Inflammatory macrophage (primary cell): ENCODE data around the gene ABHD12B.
"Not testable (repeated sequence)": the region's sequence is repeated elsewhere in the genome, so short reads cannot be mapped to it uniquely, and the experiment has no call there.

Source experiments
- DNase-seq, 2 donors: peaks; one replicate each; pipeline ENCODE4 v3.0.0-alpha.2; 2020 to 2022

The ABHD12B gene

DNA sequence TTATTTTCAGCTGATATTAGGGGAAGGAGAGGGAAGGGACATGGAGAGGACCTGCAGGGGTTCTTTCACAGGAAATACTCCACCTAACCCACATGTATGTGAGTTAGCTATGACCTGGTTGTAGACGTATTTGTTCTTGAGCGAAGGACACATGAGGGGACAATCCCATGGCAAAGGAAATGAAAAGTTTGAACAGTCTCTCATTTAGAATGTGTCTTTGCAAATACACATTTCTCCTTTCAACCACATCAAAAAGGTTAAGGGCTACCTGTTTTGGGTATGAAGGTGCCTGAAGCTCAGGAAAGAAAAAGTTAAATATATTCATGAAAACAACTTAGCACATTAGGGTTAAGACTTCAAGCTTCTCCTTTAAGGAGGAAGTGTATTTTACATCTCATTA is 65.0 kb downstream of the ABHD12B start:
- DNase-seq = no peak

DNA sequence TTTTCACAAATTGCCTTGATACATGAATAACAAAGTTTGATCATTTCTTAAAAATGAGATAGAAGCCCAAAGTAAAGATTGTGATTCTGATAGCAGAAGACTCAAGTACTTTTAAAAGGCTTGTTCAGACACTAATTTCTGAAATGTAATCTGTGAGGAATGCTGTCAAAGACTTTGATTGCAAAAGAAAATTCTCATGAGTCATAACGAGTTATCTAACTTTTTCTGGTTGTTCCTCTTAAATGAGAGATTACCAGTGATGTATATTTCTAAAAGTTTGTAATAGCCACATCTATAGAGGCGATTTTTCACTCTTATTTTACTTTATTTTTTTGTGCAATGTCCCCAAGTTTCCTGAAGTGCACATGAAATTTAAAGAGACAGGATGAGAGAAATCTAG is 65.5 kb downstream of the ABHD12B start:
- peak; percentile 51 to 90 for DNase-seq

DNA sequence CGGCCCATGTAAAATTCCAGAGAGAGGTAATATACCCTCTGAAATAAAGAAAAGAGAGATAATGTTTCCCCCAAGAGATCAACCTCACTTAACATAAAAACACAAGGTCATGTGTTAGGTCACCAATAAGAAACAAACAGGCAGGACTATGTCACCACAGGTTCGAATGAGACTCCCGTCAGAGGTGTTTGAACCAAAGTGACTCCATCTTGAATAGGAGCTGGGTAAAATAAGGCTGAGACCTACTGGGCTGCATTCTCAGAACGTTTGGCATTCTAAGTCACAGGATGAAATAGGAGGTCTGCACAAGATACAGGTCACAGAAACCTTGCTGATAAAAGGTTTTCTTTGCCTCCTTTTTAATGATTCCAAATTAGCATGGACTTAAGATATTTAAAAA is 65.9 kb downstream of the ABHD12B start:
- DNase-seq = no peak

DNA sequence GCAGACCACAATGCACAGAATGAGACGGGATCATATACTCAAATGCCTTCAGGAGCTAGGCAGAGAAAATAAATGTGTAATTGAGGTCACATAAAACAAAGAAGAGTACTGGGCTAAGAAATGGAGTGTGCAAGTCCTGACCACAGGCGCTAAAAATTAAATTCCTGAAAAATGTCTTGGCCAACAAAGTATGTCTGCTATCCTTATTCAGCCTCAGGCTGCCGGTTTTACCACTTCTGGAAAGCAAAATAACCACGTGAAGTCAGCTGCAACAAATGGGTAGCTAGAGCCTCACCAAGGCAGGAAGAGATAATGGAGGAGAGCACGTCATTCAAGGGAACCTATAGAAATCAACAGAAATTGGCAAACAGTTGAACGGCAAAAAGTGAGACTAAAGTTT is 69.3 kb downstream of the ABHD12B start:
- no peak for DNase-seq

DNA sequence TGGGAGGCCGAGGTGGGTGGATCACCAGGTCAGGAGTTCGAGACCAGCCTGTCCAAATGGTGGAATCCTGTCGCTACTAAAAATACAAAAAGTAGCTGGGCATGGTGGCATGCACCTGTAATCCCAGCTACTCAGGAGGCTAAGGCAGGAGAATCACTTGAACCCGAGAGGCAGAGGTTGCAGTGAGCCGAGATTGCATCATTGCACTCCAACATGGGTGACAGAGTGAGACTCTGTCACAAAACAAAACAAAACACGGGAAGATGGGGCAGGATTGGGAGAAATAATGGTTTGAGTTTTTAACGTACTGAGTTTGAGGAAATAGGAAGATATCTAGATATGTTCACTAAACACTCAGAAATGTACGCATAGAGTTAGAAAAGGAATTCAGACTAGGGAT is 69.8 kb downstream of the ABHD12B start:
- DNase-seq = not testable (repeated sequence)

DNA sequence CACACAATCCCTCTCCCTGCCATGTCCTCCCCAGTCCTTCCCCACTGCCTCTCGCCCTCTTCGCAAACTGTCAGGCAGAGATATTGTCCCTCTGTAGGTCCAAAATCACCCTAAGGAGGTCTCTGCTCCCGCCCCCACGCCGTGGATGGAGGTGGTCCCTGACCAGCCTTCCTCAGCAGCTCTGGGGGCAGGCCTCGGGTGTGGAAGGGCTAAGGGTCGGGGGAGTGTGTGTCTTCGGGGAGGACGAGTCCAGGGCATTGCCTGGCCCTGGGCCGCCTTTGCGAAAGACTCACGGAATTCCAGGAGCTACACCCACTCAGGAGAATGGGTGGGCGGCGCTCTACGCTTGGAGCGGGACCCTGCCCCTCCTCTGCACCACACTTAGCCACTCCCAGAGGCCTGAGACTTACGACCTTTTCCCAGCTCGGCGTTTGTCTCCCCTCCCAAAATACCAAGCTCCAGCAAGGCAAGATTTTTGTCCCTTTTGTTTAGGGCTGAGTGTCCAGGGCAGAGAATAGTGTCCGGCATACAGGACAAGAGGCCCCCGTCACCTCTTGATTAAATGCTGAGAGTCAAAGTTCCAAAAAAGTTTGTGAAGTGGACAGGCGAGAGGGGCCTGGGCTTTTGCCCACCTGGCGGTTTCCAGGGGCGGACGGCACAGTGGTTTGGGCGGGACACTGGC is 71.5 kb downstream of the ABHD12B start:
- DNase-seq = no peak

DNA sequence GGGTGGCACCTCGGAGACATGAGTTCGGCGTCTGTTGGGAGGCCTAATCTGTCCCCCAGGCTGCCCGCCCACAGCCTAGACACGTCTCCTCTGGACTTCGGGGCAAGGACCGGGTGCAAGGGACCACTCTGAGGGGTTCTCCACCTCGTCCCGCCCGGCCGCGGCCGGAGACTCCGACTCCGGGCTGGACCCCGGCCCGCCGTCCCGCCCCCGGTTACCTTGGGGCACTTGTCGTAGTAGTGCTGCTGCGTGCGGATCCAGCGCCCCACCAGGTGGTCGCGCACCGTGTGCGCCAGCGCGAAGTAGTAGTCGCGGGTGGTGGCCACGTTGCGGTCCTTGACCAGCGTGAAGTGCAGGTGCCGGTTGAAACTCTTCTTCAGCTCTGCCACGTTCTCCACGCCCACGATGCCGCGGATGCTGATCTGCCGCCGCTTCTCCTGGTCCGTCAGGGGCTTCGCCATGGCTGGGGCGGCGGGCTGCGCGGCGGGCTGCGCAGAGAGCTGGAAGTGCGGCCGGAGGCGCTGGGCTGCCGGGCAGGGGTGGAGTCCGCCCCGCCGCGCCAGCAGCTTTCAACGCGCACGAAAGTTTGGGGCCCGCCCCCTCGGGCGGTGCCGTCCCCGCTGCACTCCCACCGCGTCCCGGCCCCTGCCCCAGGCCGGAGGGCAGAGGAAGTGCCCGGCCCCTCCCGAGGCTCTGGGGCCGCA is 72.2 kb downstream of the ABHD12B start, which contains the start of gene PYGL:
Gene PYGL, minus strand, starts transcription at position 541 of the 704 bp plus-strand sequence. Its CDS starts 80 bp downstream, at position 461.
- DNase-seq = peak; percentile 79 to 88

DNA sequence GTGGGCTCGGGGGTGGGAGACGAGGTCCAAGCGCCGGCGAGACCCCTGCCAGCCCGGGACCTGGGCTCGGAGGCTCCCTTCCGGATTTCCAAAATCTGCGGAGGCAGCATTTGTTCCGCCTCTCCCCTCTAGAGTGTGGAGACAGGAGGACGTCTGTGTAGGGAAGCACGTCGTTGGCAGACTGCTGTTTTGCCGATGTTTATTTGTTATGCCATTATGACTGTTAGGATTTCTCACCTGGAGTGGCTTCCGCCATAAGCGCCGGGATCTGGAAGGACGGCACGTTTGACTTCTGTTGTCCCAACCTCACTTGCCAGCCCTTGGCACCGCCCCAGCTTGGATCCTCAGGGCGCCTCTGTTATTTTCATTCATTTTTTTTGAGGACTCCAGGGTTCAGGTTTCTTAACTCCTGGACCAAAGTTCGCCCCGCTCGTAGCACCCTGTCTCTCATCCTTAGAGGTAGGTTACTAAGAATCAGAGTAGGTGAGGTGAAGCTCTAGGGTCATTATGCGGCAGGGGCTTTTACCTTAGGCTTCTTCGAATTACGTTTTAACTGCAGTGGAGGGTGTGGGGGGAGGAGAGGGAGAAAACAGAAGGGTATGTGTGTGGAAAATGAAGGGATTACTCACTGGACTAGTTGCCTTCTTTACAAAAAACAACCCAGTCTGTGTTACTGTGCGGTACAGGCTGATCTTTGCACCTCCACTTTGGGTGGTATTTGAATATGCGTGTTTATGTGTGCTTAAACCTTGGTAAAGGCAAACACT is 73.0 kb downstream of the ABHD12B start:
- DNase-seq = no peak

DNA sequence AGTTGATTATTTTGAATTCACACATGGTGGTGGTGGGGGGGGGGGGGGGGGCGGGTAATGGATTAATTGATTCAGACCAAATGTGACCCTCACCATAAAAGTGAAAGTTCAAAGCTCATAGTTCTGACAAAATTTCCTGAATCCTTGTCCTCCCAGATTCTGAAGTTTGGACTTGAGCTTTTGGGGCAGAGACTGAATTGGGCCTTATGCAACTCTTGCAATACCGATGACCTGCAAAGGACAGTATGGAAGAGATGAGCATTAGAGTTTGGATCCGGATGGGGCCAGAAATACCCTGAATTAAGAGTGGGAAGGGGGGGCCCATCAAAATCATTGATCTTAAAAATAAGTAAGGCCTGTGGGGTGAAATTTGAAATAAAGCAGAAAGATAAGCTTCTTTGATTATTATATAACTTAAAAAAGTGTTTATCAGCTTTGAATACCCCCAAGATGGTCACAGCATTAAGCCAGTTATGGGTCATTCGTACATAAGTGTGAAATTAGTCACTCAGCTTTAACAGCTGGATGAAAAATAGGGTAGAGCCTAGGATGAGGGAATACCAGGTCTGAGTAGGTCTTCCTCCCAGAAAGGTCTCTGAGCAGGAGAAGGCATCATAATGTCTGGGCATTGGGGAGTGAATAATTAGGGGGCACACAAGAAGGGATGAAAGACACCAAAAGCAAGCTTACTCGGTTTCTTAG is 74.5 kb downstream of the ABHD12B start:
- DNase-seq = no peak

DNA sequence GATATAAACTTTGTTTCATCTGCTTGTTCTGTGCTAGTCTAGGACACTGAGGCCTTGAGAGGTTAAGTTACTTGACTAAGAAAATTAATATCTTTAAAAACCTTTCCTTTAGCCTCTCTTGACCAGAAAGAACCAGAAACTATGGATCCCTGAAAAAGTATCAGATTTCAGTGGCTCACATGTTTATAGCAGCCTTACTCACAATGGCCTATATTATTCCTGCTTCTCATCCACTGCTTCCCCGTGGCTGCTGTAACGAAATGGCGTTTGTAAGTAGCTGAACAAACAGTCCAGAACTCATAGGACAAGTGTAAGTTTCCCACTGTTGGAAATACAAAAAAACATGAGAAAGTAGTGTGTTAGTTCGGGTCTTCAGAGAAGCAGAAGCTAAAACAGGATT is 75.6 kb downstream of the ABHD12B start:
- DNase-seq = no peak

DNA sequence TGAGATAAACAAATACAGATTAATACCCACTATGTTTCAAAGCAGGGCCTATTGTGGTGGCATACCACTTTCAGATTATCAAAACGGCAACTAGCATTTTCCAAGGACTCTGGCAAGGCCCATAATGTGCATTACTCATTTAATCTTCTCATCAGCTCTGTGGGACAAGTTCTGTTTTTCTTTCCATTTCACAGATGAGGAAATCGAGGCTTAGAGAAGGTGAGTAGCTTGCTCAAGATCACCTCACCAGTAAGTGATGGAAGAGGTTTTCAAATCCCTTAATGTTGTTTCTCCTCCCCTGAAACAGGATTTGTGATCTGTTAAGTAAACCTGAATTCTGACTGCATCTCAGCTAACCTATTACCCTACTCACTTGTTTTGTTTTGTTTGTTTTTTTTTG is 76.4 kb downstream of the ABHD12B start:
- DNase-seq = no peak

DNA sequence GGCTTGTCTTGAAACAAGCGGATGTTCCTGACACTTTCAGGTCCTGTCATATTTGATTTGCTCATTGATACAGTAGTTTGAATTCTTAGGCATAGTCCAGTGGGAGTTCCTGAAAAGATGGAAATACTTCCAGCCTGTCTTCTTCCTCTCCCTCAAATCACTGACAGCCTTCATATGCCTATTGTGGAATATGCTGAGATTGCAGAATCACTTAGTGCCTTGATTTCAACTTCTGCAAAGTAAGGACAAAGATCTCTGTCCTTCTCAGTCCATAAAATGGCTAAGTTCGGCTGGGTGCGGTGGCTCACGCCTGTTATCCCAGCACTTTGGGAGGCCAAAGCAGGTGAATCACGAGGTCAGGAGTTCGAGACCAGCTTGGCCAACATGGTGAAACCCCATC is 79.2 kb downstream of the ABHD12B start:
- DNase-seq = peak; percentile 18 to 48

DNA sequence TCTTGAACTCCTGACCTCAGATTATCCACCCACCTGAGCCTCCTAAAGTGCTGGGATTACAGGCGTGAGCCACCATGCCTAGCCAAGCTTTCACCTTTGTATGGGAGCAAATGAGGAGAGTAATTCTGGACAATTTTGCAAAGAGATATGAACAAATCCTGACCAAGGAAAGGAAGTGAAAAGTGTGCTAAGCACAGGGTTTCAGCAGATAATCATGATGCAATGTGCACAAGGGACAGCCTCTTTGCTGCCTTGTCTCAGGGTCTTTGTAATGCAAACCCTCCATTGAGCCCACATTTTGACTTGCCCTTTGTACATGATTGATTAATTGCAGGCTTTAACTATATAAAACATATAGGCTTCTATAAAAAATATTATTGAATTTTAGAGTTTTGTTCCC is 81.6 kb downstream of the ABHD12B start:
- peak; percentile 43 to 54 for DNase-seq
